NB4 (cell line): Measurements from ENCODE around the gene NACC2.

Experiments
- POLR2A ChIP-seq: IDR thresholded peaks from 2 replicates; pipeline ENCODE4 v1.6.1; 2011; ENCODE audit warnings: mild to moderate bottlenecking; ENCODE audit not compliant: insufficient read length; ENCODE audit errors: extremely low read depth
- TF ChIP-seq, protein P1 (sequence below): IDR thresholded peaks from one replicate; pipeline ENCODE4 v1.5.1; 2012; ENCODE audit warnings: low read depth, low read length

- TF ChIP-seq, protein P1, sequence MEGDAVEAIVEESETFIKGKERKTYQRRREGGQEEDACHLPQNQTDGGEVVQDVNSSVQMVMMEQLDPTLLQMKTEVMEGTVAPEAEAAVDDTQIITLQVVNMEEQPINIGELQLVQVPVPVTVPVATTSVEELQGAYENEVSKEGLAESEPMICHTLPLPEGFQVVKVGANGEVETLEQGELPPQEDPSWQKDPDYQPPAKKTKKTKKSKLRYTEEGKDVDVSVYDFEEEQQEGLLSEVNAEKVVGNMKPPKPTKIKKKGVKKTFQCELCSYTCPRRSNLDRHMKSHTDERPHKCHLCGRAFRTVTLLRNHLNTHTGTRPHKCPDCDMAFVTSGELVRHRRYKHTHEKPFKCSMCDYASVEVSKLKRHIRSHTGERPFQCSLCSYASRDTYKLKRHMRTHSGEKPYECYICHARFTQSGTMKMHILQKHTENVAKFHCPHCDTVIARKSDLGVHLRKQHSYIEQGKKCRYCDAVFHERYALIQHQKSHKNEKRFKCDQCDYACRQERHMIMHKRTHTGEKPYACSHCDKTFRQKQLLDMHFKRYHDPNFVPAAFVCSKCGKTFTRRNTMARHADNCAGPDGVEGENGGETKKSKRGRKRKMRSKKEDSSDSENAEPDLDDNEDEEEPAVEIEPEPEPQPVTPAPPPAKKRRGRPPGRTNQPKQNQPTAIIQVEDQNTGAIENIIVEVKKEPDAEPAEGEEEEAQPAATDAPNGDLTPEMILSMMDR: no peak
- no peak for TF ChIP-seq POLR2A
Observed at GRCh38 chr9:136020206-136020605, 74.9 kb downstream of the NACC2 start.
